HG02973 (cell line): ENCODE measurements around the gene HNRNPM.
"Not testable (repeated sequence)": the region's sequence is repeated elsewhere in the genome, so short reads cannot be mapped to it uniquely, and the experiment has no call there.

Experiments used
- ATAC-seq: cut with Tn5 transposase; IDR thresholded peaks from one replicate; pipeline ENCODE4 v1.9.1; 2021; ENCODE audit warnings: moderate library complexity; ENCODE audit not compliant: unreplicated experiment

HNRNPM gene, protein sequence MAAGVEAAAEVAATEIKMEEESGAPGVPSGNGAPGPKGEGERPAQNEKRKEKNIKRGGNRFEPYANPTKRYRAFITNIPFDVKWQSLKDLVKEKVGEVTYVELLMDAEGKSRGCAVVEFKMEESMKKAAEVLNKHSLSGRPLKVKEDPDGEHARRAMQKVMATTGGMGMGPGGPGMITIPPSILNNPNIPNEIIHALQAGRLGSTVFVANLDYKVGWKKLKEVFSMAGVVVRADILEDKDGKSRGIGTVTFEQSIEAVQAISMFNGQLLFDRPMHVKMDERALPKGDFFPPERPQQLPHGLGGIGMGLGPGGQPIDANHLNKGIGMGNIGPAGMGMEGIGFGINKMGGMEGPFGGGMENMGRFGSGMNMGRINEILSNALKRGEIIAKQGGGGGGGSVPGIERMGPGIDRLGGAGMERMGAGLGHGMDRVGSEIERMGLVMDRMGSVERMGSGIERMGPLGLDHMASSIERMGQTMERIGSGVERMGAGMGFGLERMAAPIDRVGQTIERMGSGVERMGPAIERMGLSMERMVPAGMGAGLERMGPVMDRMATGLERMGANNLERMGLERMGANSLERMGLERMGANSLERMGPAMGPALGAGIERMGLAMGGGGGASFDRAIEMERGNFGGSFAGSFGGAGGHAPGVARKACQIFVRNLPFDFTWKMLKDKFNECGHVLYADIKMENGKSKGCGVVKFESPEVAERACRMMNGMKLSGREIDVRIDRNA

DNA sequence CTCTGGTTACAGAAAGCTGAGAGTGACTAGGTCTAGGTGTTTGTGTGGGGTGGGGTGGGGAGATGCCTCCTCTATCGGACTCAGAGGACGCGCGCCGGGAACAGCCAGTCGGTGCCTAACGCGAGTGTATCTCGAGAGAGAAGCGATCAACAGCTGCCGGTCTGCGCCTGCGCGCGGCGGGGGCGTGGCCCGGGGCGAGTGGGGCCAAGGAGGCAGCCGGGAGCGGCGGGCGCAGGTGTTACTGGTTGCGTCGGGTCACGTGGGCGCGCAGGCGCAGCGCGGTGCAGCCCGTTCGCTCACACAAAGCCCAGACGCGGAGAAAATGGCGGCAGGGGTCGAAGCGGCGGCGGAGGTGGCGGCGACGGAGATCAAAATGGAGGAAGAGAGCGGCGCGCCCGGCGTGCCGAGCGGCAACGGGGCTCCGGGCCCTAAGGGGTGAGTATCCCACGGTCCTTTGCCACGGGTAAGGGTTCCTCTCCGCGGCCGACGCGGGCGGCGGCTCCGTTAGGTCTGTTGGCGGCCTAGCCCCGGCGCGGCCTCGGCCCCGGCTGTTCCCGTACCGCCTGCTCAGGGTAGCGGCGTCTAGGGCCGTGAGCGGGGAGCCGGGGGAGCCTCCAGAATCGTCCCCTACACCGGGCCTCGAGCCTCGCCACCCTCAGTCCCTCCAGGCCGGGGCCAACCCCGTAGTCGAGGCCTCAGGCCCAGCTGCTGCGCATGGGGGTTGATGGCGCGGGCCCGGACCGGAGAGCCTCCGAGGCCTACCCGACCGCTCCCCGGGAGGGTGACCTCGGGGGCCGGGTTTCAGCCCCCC is at the start of gene HNRNPM:
Gene HNRNPM, plus strand, starts transcription at position 299 of the 811 bp plus-strand sequence. Its CDS starts 24 bp downstream, at position 323.
- peak; percentile 84 for ATAC-seq

DNA sequence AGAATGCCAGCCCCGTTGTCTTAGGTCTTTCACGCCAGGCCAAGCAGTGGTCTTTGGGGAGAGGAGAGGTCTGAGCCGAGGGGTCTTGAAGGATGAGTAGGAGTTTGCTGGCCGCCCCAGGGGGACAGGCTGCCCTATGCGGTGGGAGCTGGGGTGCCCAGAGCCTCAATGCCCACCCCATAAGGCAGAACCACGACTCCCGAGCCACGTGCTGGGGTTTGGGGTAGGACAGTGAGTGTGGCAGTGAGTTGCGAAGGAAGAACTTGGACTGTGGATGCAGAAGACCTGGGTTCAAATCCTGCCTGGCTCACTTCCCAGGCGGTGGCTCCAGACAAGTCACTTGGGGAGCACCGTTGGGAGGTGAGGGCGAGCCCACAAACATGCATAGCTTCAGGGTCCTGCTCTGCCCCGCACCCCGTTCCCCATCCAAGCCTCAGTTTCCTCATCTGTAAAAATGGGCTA is 49.1 kb upstream of the HNRNPM start:
- ATAC-seq = no peak

DNA sequence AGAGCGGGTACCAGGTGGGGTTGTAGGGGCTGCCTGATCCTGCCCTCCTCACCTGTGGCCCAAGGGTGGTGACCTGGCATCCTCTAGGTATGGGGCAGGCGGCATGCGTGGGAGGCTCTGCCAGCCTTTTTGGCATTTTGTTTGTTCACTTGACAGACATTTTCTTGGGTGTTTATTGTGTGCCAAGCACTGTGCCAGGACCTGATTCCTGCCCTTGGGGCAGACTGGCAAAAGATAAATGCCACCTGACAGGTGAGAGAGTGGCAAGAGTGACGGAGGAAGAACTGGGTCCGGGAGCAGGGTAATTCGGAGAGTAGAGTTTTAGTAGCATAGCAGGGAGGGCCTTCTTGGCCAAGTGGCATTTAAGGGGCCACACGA is 48.6 kb upstream of the HNRNPM start:
- ATAC-seq = no peak

DNA sequence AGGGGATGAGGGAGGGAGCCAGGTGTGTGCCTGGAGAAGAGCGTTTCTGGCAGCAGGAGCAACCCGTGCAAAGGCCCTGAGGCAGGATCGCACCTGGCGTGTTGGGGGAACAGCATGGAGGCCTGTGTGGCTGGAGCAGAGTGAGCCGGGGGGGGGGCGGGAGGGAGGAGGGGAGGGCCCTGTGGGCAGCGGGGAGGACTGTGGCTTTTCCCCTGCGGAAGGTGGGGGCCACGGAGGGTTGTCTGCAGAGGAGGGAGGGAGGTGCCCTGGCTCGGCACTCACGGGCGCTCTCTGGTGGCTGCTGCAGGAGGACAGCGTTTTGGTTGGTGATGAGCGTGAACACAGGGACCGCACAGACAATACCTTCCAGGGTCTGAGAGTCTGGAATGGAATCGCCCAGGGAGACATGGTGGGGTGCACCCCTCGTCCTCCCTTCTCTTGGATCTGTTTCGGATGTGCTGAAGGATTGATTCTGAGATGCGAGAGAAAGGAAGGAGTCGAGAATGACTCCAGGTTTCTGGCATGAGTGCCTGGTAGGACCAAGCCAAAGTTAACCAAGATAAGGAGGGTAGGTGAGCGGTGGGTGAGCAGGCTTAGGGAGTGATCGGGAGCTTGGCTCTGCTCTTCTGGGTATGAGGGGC is 48.1 kb upstream of the HNRNPM start:
- no peak for ATAC-seq

DNA sequence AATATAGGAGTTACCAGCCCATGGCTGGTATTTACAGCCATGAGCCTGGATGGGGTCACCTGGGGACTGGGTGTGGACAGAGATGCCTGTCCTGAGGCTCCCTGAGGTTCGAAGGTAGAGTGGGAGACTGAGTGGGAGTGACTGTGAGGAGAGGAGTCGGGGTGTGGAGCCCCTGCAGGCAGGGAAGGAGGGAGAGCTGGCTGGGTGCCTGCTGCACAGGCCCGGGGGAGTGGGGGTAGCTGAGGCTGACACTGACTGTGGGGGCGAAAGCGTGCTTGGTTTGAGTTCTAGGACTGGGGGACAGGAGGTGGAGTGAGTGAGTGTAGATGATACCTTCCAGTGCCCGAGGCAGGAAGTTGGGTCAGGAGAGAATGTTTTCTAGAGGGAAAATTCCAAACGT is 47.5 kb upstream of the HNRNPM start:
- no peak for ATAC-seq

DNA sequence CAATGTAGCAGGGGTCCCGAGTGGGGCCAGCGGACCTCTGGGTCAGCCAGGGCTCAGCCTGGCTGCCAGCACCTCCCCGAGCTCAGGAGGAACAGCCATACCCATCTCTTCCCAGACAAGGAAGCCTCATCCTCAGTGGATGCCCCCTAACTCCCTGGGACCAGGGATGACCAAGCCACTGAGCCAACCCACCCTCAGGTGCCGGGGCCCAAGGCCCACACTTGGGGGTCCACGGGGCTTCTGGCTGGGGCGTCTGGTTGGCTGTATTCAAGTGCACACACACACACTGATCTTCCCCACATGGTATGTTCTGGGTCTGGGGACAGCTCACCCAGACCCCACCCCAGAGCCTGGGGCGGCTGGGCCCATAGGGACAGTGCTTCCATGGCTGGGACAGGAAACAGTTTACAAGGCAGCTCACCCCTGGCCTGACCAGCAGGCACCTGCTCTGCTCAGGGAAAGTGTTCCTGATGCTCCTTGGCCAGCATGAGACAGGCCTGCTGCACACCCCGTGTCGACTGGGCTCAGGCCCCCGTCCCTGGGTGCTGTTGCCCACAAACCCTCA is 46.9 kb upstream of the HNRNPM start:
- no peak for ATAC-seq

DNA sequence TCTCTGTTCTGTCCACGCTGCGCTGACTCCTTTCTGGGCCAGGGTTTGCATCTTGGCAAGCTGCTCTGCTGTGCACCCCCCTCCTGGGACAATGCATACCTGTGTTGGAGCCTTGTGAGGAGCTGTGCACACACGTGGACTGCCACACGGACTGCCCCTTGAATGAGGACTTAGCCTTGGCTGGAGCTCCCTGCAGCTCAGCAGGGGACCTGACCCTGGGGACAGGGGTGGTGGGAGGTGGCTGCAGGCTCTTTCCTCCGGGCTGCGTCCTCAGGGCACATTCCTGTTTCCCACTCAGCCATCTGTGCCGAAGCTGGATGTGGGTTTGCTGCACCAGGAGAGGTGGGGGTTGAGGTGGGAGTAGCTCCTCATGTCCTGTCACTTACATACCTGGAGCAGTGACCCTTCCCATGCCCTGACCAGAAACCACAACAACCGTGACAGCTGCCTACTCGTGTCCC is 46.4 kb upstream of the HNRNPM start:
- ATAC-seq = no peak

DNA sequence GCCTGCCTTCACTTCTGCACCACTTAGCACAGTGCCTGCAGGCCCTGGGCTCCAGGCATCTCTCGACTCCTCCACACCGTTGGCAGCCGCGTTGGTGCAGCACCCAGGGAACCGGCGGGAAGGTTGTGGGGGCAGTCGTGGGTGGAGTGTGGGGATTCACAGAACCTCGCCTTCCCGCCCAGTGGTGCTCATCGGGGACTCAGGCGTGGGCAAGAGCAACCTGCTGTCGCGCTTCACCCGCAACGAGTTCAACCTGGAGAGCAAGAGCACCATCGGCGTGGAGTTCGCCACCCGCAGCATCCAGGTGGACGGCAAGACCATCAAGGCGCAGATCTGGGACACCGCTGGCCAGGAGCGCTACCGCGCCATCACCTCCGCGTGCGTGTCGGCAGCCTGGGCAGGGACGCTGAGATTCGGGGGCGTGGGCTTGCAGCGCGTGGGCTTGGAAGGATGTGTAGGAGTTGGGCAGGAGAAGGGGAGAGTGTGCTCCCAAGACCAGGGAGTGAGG is 45.0 kb upstream of the HNRNPM start:
- ATAC-seq = no peak

DNA sequence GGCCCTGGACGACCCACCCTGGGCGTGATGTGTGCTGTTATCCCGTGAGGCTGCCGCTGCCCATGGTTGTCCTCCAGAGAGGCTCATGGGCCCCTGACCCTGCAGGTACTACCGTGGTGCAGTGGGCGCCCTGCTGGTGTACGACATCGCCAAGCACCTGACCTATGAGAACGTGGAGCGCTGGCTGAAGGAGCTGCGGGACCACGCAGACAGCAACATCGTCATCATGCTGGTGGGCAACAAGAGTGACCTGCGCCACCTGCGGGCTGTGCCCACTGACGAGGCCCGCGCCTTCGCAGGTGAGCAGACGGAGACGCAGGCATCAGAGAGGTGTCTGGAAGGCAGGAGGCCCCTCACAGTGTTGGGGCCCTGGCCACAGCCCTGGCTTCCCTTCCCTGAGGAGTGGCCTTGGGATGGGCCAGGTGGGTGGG is 42.8 kb upstream of the HNRNPM start:
- ATAC-seq = no peak

DNA sequence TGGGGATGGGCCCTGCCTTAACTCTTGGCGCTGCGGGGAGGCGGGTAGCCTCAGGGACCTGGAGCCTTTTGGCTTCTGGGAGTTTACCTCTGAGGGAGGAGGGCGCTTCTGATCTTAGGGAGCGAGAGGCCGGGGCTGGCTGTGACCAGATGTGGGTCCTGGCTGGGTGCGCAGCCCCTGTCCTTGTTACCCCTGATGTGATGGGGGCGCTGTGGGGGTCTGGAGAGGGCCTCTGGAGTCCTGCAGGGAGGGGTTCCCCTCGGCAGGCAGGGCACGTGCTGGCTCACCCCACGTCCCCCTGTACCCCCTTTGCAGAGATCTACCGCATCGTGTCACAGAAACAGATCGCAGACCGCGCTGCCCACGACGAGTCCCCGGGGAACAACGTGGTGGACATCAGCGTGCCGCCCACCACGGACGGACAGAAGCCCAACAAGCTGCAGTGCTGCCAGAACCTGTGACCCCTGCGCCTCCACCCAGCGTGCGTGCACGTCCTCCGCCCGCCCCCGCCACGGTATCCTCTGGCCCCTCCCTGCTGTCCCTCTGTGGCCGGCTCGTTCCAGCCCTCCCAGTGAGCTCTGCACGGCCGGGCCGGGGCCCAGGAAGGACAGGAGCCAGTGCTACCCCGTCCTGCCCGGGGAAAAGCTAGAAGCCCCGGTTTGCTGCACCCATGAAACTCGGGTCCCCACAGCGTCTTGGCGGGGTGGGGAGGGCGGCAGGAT is 41.5 kb upstream of the HNRNPM start:
- ATAC-seq = no peak

DNA sequence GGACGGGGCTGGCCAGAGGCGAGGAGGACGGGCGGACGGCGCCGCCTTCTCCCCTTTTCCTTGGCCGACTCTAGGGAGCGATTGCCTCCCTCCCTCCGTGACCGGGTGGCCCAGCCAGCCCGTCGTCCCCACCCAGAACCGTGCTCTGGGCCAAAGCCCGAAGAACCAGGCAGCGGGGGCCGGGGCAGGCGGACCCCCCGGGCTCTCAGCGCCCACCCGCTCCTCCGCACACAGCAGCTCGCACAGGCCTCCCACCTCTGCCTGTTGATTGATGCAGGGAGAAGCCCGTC is 41.0 kb upstream of the HNRNPM start:
- no peak for ATAC-seq

DNA sequence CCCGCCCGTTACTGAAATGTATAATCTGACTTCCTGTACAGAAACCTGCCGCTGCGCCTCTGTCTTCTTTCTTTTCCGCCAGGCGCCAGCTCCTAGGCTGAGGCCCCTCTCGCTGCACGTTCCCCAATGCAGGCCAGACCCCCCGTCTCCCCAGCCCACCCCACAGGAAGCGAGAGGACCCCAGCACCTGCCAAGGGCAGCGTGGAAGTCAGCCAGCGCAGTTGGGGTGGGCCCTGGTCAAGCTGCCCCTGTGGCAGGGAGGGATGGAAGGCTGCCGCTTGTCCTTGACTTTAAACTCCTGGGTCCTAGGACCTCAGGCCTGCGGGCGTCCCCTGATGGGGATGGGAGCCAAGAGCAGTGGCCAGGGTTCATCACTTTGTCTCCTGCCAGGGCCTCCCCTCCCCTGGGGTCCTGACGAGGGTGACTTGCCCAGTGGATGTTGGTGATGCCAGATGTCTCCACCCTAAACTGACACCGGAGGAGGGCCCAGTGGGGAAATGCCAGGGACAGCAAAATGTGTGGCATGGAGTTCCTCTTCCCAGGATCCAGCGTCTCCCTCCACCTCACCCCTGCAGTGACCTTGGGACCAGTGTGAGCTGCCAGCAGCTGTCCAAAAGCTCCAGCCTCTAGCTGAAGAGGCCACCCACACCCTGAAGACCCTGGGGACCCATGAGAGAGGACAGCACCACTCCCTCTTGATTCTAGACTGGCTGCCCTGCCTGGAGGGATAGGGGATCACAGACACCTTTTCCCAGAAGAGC is 40.2 kb upstream of the HNRNPM start:
- no peak for ATAC-seq

DNA sequence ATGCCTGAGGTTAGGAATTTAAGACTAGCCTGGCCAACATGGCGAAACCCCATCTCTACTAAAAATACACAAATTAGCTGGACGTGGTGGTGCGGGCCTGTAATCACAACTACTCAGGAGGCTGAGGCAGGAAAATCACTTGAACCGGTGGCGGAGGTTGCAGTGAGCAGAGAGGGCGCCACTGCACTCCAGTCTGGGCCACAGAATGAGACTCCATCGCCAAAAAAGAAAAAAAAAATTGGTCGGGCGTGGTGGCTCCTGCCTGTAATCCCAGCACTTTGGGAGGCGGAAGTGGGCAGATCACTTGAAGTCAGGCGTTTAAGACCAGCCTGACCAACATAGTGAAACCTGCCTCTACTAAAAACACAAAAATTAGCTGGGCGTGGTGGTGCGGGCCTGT is 34.1 kb upstream of the HNRNPM start:
- not testable (repeated sequence) for ATAC-seq

DNA sequence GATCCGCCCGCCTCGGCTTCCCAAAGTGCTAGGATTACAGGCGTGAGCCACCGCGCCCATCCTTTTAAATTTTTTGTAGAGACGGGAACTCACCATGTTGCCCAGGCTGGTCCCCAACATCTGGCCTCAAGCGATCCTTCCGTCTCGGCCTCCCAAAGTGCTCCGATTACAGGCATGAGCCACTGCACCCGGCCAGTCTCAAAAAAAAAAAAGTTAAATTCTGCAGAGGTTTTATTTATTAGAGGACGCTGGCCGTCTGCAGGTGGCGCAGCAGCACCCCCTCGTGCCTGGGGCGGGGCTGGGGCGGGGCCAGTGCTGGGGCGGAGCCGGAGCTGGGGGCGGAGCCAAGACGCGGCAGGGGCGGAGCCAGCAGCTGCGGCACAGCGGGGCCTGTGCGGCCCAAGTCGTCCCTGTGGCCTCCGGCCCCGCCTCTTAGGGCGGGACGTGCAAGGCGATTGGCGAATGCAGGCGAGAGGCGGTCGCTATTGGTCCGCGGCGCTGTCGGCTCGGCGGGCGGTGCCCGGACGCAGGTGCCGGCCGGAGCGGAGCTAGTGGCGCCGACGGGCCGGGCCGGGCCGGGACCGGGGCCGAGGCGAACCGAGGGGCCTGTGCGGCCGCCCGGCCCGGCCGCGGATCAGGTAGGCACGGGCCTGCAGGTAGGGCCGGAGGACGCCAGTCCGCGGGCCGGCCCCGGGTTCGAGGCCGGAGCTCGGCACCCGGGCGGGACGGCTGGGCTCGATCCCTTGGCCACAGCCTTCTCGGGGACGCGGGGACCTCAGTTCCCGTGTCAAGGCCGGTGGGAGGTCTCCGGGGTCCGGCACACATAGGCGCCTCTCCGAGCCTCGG is 31.8 kb upstream of the HNRNPM start, which contains the start of gene MARCHF2:
Gene MARCHF2, plus strand, starts transcription at position 523 of the 846 bp plus-strand sequence. CDS start 8,536 bp downstream, outside the sequence.
- peak; percentile 97 for ATAC-seq

DNA sequence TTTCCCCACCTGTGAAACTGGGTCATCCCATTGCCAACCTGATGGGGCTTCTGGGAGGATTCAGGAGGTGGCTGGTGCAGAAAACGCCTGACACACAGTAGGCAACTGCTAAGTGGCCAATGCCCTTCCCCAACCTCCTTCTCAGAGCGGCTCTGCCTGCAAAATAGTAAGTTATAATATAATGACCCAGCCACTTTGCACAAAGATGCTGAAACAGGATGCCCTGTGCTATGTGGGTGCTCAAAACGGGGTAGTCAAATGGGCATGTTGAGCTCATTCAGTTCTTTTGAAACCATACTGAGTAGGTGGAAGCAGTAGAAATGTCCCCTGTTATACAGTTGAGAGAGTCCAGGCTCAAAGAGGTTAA is 31.2 kb upstream of the HNRNPM start:
- no peak for ATAC-seq

DNA sequence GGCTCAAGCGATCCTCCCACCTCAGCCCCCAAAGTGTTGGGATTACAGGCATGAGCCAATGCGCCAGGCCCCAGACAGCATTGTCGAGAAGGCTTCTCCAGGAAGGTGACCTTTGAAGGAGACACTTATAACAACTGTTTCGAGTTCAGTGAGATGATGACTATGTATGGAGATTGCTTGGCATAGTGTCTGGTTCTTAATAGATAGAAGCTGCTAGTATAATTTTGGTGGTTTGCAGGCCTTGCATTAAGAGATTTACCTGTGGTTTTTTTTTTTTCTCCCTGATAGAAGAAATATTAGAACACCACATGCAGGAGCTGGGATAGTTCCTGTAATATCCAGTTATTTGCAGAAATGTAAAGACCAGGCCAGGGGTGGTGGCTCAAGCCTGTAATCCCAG is 28.0 kb upstream of the HNRNPM start:
- ATAC-seq = no peak

DNA sequence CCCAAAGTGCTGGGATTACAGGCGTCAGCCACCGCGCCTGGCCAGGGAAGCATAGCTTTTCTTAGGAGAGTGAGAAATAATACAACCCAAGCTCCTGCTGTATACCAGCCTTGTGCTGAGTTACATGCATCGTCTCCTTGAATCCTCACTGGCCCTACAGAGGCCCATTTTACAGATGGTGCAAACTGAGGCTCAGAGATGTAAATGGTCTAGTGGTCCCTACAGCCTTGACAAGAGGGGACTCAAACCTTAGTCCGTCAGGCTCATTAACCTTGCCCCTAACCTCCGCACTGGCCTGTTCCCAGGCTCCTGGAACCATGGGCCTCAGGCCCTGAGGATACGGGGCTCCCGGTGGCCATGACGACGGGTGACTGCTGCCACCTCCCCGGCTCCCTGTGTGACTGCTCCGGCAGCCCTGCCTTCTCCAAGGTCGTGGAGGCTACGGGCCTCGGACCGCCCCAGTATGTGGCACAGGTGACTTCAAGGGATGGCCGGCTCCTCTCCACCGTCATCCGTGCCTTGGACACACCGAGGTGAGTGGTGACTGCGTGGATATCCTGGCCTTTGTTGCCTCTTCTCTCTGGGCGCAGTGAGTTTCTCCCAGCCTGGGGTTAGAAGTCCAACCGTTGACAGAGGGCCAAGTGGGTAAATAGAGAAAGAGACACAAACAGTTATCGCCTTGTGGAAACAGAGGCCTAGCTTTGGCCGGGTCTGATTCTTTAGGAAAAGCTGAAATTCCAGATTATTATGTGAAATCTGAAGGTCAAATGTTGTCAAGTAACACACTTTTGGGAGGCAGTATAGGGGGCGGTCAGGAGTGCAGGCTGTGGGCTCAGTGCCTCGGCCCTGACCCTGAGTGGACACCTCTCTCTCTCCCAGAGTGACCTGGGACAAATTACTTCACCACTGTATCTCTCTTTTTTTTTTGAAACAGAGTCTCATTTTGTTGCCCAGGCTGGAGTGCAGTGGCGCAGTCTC is 23.0 kb upstream of the HNRNPM start:
- ATAC-seq = no peak
